MCF 10A (cell line): Measurements from ENCODE around the gene UBE2K. TPM values are rescaled to one million over a fixed set of nuclear protein-coding genes. Genes with fewer than 3 reads are reported as not detected.

ENCODE experiments used
- BruUV-seq: library from RNA; stranded (reverse); fragments of 400-500 nt; replicated peaks from 2 replicates; lab custom pipeline; 2021; lab: Mats Ljungman, UMichigan
- CTCF ChIA-PET: fragments of 300-600 bp; sonication (Branson Sonifier 250); formaldehyde crosslinking; extraction: SDS; loops from one replicate; lab custom pipeline; 2021; ENCODE audit warnings: antibody characterized with exemption, inconsistent platforms; lab: Yijun Ruan, JAX
- POLR2A ChIA-PET: fragments of 300-600, 350-650 bp; sonication (Branson Sonifier 250); formaldehyde crosslinking; extraction: SDS; loops from one replicate; lab custom pipeline; 2020; ENCODE audit warnings: antibody characterized with exemption, inconsistent platforms; lab: Yijun Ruan, JAX
- DNase-seq: peaks from one replicate; pipeline ENCODE4 v3.0.0-alpha.2; 2018; ENCODE audit not compliant: unreplicated experiment
- H3K27ac Mint-ChIP-seq: one replicate; pipeline ENCODE4 v1.8.0; 2022; ENCODE audit warnings: mild to moderate bottlenecking, low read depth, mixed read lengths; ENCODE audit not compliant: unreplicated experiment
- H3K27me3 Mint-ChIP-seq: one replicate; pipeline ENCODE4 v1.8.0; 2022; ENCODE audit warnings: mixed read lengths; ENCODE audit not compliant: insufficient read depth, unreplicated experiment
- H3K36me3 Mint-ChIP-seq: one replicate; pipeline ENCODE4 v1.8.0; 2022; ENCODE audit warnings: mild to moderate bottlenecking, moderate library complexity, mixed read lengths; ENCODE audit not compliant: insufficient read depth, unreplicated experiment
- H3K4me1 Mint-ChIP-seq: one replicate; pipeline ENCODE4 v1.8.0; 2022; ENCODE audit warnings: mixed read lengths; ENCODE audit not compliant: insufficient read depth, unreplicated experiment
- H3K4me3 Mint-ChIP-seq: one replicate; pipeline ENCODE4 v1.8.0; 2022; ENCODE audit warnings: mild to moderate bottlenecking, moderate library complexity, mixed read lengths; ENCODE audit not compliant: unreplicated experiment
- H3K9me3 Mint-ChIP-seq: one replicate; pipeline ENCODE4 v1.8.0; 2022; ENCODE audit warnings: mixed read lengths; ENCODE audit not compliant: unreplicated experiment
- CTCF ChIP-seq: fragments of 200-600 bp; IDR thresholded peaks from one replicate; pipeline ENCODE4 v1.8.0; 2022; ENCODE audit warnings: antibody characterized with exemption, mild to moderate bottlenecking; ENCODE audit not compliant: unreplicated experiment
- intact Hi-C: fragments of 100-400 bp; cut with micrococcal nuclease; formaldehyde crosslinking; loops from 2 replicates; pipeline ENCODE4 v1.14.1; 2022
- total RNA-seq: library from RNA; stranded (reverse); gene quantifications from 2 replicates; pipeline ENCODE4 v1.2.3, GENCODE V29; 2022

UBE2K gene
- total RNA-seq, 1 experiment from 2014 or later = 117 TPM

- H3K36me3 Mint-ChIP-seq = no peaks in the 10 kb centered on the region
- no peak overlapping the region for H3K27ac Mint-ChIP-seq
- no peaks in the 10 kb centered on the region for H3K4me1 Mint-ChIP-seq
- H3K4me3 Mint-ChIP-seq = no peak overlapping the region
- no peaks in the 10 kb centered on the region for H3K9me3 Mint-ChIP-seq
- intact Hi-C loops = loop anchor here (10.0 kb wide), 3 partner anchors 95 to 635 kb away; no protein-coding TSS in a partner anchor
- H3K27me3 Mint-ChIP-seq = no peaks in the 10 kb centered on the region
- ChIA-PET CTCF (interaction anchor here (0.6 kb wide), 1 partner anchor 206 kb away, joined by 3 read pairs; no protein-coding TSS in a partner anchor), POLR2A (no interaction called here)
- no peak for TF ChIP-seq CTCF
- DNase-seq = no peak
- BruUV-seq = no TSS peak
These were observed 8.0 kb upstream of the UBE2K start for GRCh38 chr4:39689970-39690369.

- ChIA-PET CTCF (interaction anchor here (0.7 to 1.5 kb wide), 2 partner anchors 280 to 602 kb away, joined by 3 to 8 read pairs; no protein-coding TSS in a partner anchor), POLR2A (interaction anchor here (0.6 to 4.9 kb wide), 26 partner anchors 8 to 618 kb away, joined by 3 to 112 read pairs (median 6); partner anchors contain the start of genes LIAS, PDS5A, RPL9 and SMIM14)
- intact Hi-C loops = loop anchor here (5.0 to 10.0 kb wide), 5 partner anchors 86 to 626 kb away; partner anchors contain the start of gene N4BP2
- no peaks in the 10 kb centered on the region for H3K27me3 Mint-ChIP-seq
- peak; percentile 57 for DNase-seq
- peaks cover 17% of the 10 kb centered on the region for H3K4me1 Mint-ChIP-seq
- H3K4me3 Mint-ChIP-seq = peak overlapping the region; percentile 98
- BruUV-seq = TSS peak; percentile 26
- H3K36me3 Mint-ChIP-seq = peaks cover 20% of the 10 kb centered on the region
- no peaks in the 10 kb centered on the region for H3K9me3 Mint-ChIP-seq
- H3K27ac Mint-ChIP-seq = peak overlapping the region; percentile 97
- TF ChIP-seq CTCF = no peak
These were observed 581 bp downstream of the UBE2K start for GRCh38 chr4:39698424-39699009.

- no peaks in the 10 kb centered on the region for H3K9me3 Mint-ChIP-seq
- no peak for DNase-seq
- intact Hi-C loops = loop anchor here (5.0 to 10.0 kb wide), 5 partner anchors 85 to 625 kb away; partner anchors contain the start of gene N4BP2
- POLR2A ChIA-PET = interaction anchor here (0.7 to 4.9 kb wide), 9 partner anchors 9 to 358 kb away, joined by 3 to 112 read pairs (median 7); partner anchors contain the start of genes LIAS, RPL9 and SMIM14
- peak overlapping the region; percentile 97 for H3K27ac Mint-ChIP-seq
- H3K4me3 Mint-ChIP-seq = peak overlapping the region; percentile 98
- peaks cover 17% of the 10 kb centered on the region for H3K4me1 Mint-ChIP-seq
- H3K36me3 Mint-ChIP-seq = peaks cover 20% of the 10 kb centered on the region
- H3K27me3 Mint-ChIP-seq = no peaks in the 10 kb centered on the region
- TF ChIP-seq CTCF = no peak
- no TSS peak for BruUV-seq
- CTCF ChIA-PET = interaction anchor here (0.6 kb wide), 1 partner anchor 183 kb away, joined by 3 read pairs; no protein-coding TSS in a partner anchor
These were observed 1.9 kb downstream of the UBE2K start for GRCh38 chr4:39699687-39700409.

GRCh38 chr4:39700554-39700953, 2.6 kb downstream of the UBE2K start:
- H3K27me3 Mint-ChIP-seq = no peaks in the 10 kb centered on the region
- intact Hi-C loops = no loop called here
- ChIA-PET CTCF (interaction anchor here (0.6 to 0.7 kb wide), 2 partner anchors 41 to 182 kb away, joined by 3 read pairs; no protein-coding TSS in a partner anchor), POLR2A (interaction anchor here (0.5 to 4.9 kb wide), 10 partner anchors 8 to 357 kb away, joined by 3 to 112 read pairs (median 4); partner anchors contain the start of genes LIAS, RPL9 and SMIM14)
- H3K9me3 Mint-ChIP-seq = no peaks in the 10 kb centered on the region
- no peak for TF ChIP-seq CTCF
- DNase-seq = no peak
- H3K36me3 Mint-ChIP-seq = peaks cover 23% of the 10 kb centered on the region
- no TSS peak for BruUV-seq
- H3K27ac Mint-ChIP-seq = peak overlapping the region; percentile 67
- H3K4me3 Mint-ChIP-seq = peak overlapping the region; percentile 98
- peaks cover 17% of the 10 kb centered on the region for H3K4me1 Mint-ChIP-seq
